Mesenchymal stem cell (in vitro differentiated cells and primary cell): Measurements from ENCODE around the gene DGCR2.

Source experiments
- DNase-seq: peaks from one replicate; pipeline ENCODE4 v3.0.0-alpha.2; 2013
- H2AFZ ChIP-seq: one replicate; pipeline ENCODE4 v1.6.1; 2013; ENCODE audit warnings: low read depth, mild to moderate bottlenecking, control low read depth, inconsistent platforms, low read length, moderate library complexity
- H2AK5ac ChIP-seq: 2 replicates; pipeline ENCODE4 v1.6.1; 2013; ENCODE audit warnings: low read length, moderate library complexity, mild to moderate bottlenecking, inconsistent platforms; ENCODE audit not compliant: severe bottlenecking
- H2BK120ac ChIP-seq: one replicate; pipeline ENCODE4 v1.6.1; 2013; ENCODE audit warnings: low read depth, mild to moderate bottlenecking, inconsistent platforms, low read length, moderate library complexity
- H2BK12ac ChIP-seq, 2 experiments: one replicate each; pipeline ENCODE4 v1.6.1; 2013; ENCODE audit warnings: inconsistent platforms in 2 of 2, low read length in 2 of 2, mild to moderate bottlenecking in 2 of 2, moderate library complexity in 2 of 2, control low read depth in 1 of 2
- H2BK15ac ChIP-seq: one replicate; pipeline ENCODE4 v1.6.1; 2013; ENCODE audit warnings: mild to moderate bottlenecking, low read depth, inconsistent platforms; ENCODE audit not compliant: poor library complexity, severe bottlenecking
- H2BK5ac ChIP-seq: 2 replicates; pipeline ENCODE4 v1.6.1; 2013; ENCODE audit warnings: low read depth, mild to moderate bottlenecking, low read length, control low read depth, inconsistent platforms; ENCODE audit not compliant: poor library complexity, severe bottlenecking
- H3K14ac ChIP-seq, 2 experiments: one replicate each; pipeline ENCODE4 v1.6.1; 2013; ENCODE audit warnings: inconsistent platforms in 2 of 2, low read length in 2 of 2, control low read depth in 1 of 2, mild to moderate bottlenecking in 1 of 2, moderate library complexity in 1 of 2
- H3K18ac ChIP-seq, 2 experiments: one replicate each; pipeline ENCODE4 v1.6.1; 2013; ENCODE audit warnings: inconsistent platforms in 2 of 2, low read length in 2 of 2, control low read depth in 1 of 2, low read depth in 1 of 2, mild to moderate bottlenecking in 1 of 2
- H3K23ac ChIP-seq, 2 experiments: one replicate each; pipeline ENCODE4 v1.6.1; 2013; ENCODE audit warnings: inconsistent platforms in 2 of 2, low read length in 2 of 2, mild to moderate bottlenecking in 2 of 2, moderate library complexity in 2 of 2, control low read depth in 1 of 2
- H3K27ac ChIP-seq: 2 replicates; pipeline ENCODE4 v1.5.1; 2013; ENCODE audit warnings: mild to moderate bottlenecking, moderate library complexity, low read length, control low read depth, inconsistent platforms; ENCODE audit not compliant: poor library complexity, severe bottlenecking
- H3K27me3 ChIP-seq, 2 experiments: 2 replicates each; pipeline versions ENCODE4 v1.6.1 to v1.7.0; 2013; ENCODE audit warnings: low read length in 2 of 2, mild to moderate bottlenecking in 2 of 2, moderate library complexity in 2 of 2, control low read depth in 1 of 2, inconsistent platforms in 1 of 2; ENCODE audit not compliant: control insufficient read depth in 1 of 2, insufficient read depth in 1 of 2
- H3K36me3 ChIP-seq, 2 experiments: 2 replicates each; pipeline versions ENCODE4 v1.6.1 to v1.7.0; 2013; ENCODE audit warnings: low read length in 2 of 2, control low read depth in 1 of 2, inconsistent platforms in 1 of 2, low read depth in 1 of 2, mild to moderate bottlenecking in 1 of 2; ENCODE audit not compliant: insufficient read depth in 2 of 2, control insufficient read depth in 1 of 2
- H3K4ac ChIP-seq, 2 experiments: one replicate each; pipeline ENCODE4 v1.6.1; 2013; ENCODE audit warnings: inconsistent platforms in 2 of 2, low read length in 2 of 2, mild to moderate bottlenecking in 2 of 2, moderate library complexity in 2 of 2, control low read depth in 1 of 2, low read depth in 1 of 2
- H3K4me1 ChIP-seq: 2 replicates; pipeline ENCODE4 v1.6.1; 2013; ENCODE audit warnings: low read depth, low read length, control low read depth; ENCODE audit not compliant: control insufficient read depth, insufficient read depth
- H3K4me2 ChIP-seq: 2 replicates; pipeline ENCODE4 v1.6.1; 2013; ENCODE audit warnings: low read length, mild to moderate bottlenecking, inconsistent platforms; ENCODE audit not compliant: poor library complexity, severe bottlenecking
- H3K4me3 ChIP-seq, 2 experiments: 2 replicates each; pipeline versions ENCODE4 v1.5.1 to v1.7.0; 2013; ENCODE audit warnings: low read length in 2 of 2, mild to moderate bottlenecking in 2 of 2, control low read depth in 1 of 2, low read depth in 1 of 2; ENCODE audit not compliant: insufficient read depth in 1 of 2
- H3K79me1 ChIP-seq: replicated peaks from 2 replicates; pipeline ENCODE4 v1.6.1; 2013; ENCODE audit warnings: mild to moderate bottlenecking, control low read depth, low read length, inconsistent platforms; ENCODE audit not compliant: poor library complexity, severe bottlenecking
- H3K9ac ChIP-seq: 2 replicates; pipeline ENCODE4 v1.7.0; 2013; ENCODE audit warnings: mild to moderate bottlenecking, low read length, moderate library complexity
- H3K9me3 ChIP-seq: 2 replicates; pipeline ENCODE4 v1.7.0; 2013; ENCODE audit warnings: mild to moderate bottlenecking, low read length; ENCODE audit not compliant: control insufficient read depth
- H4K8ac ChIP-seq: one replicate; pipeline ENCODE4 v1.6.1; 2013; ENCODE audit warnings: inconsistent platforms, mild to moderate bottlenecking, low read length, moderate library complexity
- H4K91ac ChIP-seq: one replicate; pipeline ENCODE4 v1.6.1; 2013; ENCODE audit warnings: mild to moderate bottlenecking, low read length, inconsistent platforms
- WGBS: methylation state at CpG from one replicate; pipeline ENCODE4 v1.1.7; 2013; ENCODE audit warnings: mixed read lengths; 5-methylcytosine and 5-hydroxymethylcytosine counted together

The DGCR2 gene

GRCh38 chr22:19131685-19132015 lies 9.4 kb upstream of the DGCR2 start:
- Histone ChIP-seq H3K4me2 (no peak overlapping the region), H3K14ac (no peak overlapping the region), H3K79me1 (peaks cover 15% of the 10 kb centered on the region), H3K4ac (no peak overlapping the region), H3K9ac (no peak overlapping the region), H3K18ac (no peak overlapping the region), H4K91ac (no peak overlapping the region), H3K36me3 (peaks cover 47 to 50% of the 10 kb centered on the region in 2 experiments), H3K27me3 (no peaks in the 10 kb centered on the region), H2BK12ac (no peak overlapping the region), H3K27ac (no peak overlapping the region), H3K9me3 (no peaks in the 10 kb centered on the region), H2AFZ (no peak overlapping the region), H3K23ac (no peak overlapping the region), H3K4me1 (no peaks in the 10 kb centered on the region), H3K4me3 (no peak overlapping the region), H2BK15ac (no peak overlapping the region), H2BK120ac (no peak overlapping the region), H2AK5ac (no peak overlapping the region), H4K8ac (no peak overlapping the region), H2BK5ac (no peak overlapping the region)
- DNase-seq: no peak
- WGBS: 96% methylated on average over 19 of the region's 19 CpGs

- Histone ChIP-seq H3K4me3 (peak within 1 kb of the TSS in 1 of 2 experiments; percentile 16), H3K4me1 (no peaks in the 10 kb centered on the region), H4K8ac (no peak within 1 kb of the TSS), H2BK15ac (no peak within 1 kb of the TSS), H2BK5ac (no peak within 1 kb of the TSS), H2BK12ac (no peak within 1 kb of the TSS), H3K79me1 (peaks cover 15% of the 10 kb centered on the region), H2AFZ (no peak within 1 kb of the TSS), H3K9me3 (no peaks in the 10 kb centered on the region), H3K27me3 (no peaks in the 10 kb centered on the region), H3K4ac (no peak within 1 kb of the TSS), H2BK120ac (no peak within 1 kb of the TSS), H3K27ac (no peak within 1 kb of the TSS), H4K91ac (no peak within 1 kb of the TSS), H3K14ac (no peak within 1 kb of the TSS), H3K18ac (no peak within 1 kb of the TSS), H3K23ac (no peak within 1 kb of the TSS), H3K9ac (no peak within 1 kb of the TSS), H2AK5ac (no peak within 1 kb of the TSS), H3K36me3 (peaks cover 42 to 47% of the 10 kb centered on the region in 2 experiments), H3K4me2 (no peak within 1 kb of the TSS)
- WGBS: 90% methylated on average over 27 of the region's 27 CpGs
- no peak for DNase-seq
These were observed 8.9 kb upstream of the DGCR2 start, which contains the start of gene TSSK2 for GRCh38 chr22:19130959-19131684. TSSK2 (plus strand) TSS chr22:19131308; CDS start chr22:19131400, 92 bp downstream.

- Histone ChIP-seq H4K91ac (no peak overlapping the region), H3K4ac (no peak overlapping the region), H3K27ac (no peak overlapping the region), H2AK5ac (no peak overlapping the region), H3K9me3 (no peaks in the 10 kb centered on the region), H3K36me3 (peaks cover 33 to 42% of the 10 kb centered on the region in 2 experiments), H3K4me3 (no peak overlapping the region), H3K14ac (no peak overlapping the region), H3K4me1 (no peaks in the 10 kb centered on the region), H2AFZ (no peak overlapping the region), H4K8ac (no peak overlapping the region), H2BK12ac (no peak overlapping the region), H3K79me1 (peaks cover 12% of the 10 kb centered on the region), H3K4me2 (no peak overlapping the region), H3K23ac (no peak overlapping the region), H2BK5ac (no peak overlapping the region), H3K27me3 (peaks cover 0 to 4% of the 10 kb centered on the region in 2 experiments), H2BK15ac (no peak overlapping the region), H3K18ac (no peak overlapping the region), H3K9ac (no peak overlapping the region), H2BK120ac (no peak overlapping the region)
- DNase-seq: no peak
- WGBS: 92% methylated on average over 8 of the region's 8 CpGs
These were observed 7.7 kb upstream of the DGCR2 start for GRCh38 chr22:19129871-19130270.

- H2AK5ac ChIP-seq: no peak overlapping the region
- no peak overlapping the region for H2BK5ac ChIP-seq
- no peak overlapping the region for H3K4me3 ChIP-seq
- H3K9ac ChIP-seq: no peak overlapping the region
- no peaks in the 10 kb centered on the region for H3K9me3 ChIP-seq
- H4K8ac ChIP-seq: no peak overlapping the region
- no peak overlapping the region for H2BK12ac ChIP-seq
- peaks cover 0 to 4% of the 10 kb centered on the region in 2 experiments for H3K27me3 ChIP-seq
- no peak overlapping the region for H2AFZ ChIP-seq
- H3K4ac ChIP-seq: no peak overlapping the region
- DNase-seq: no peak
- no peak overlapping the region for H2BK15ac ChIP-seq
- no peak overlapping the region for H3K18ac ChIP-seq
- H3K23ac ChIP-seq: no peak overlapping the region
- H3K4me1 ChIP-seq: no peaks in the 10 kb centered on the region
- H4K91ac ChIP-seq: no peak overlapping the region
- H2BK120ac ChIP-seq: no peak overlapping the region
- no peak overlapping the region for H3K27ac ChIP-seq
- H3K79me1 ChIP-seq: peaks cover 10% of the 10 kb centered on the region
- no peak overlapping the region for H3K4me2 ChIP-seq
- peaks cover 25 to 34% of the 10 kb centered on the region in 2 experiments for H3K36me3 ChIP-seq
- 95% methylated on average over 7 of the region's 7 CpGs for WGBS
- no peak overlapping the region for H3K14ac ChIP-seq
These were observed 6.9 kb upstream of the DGCR2 start for GRCh38 chr22:19128946-19129727.
